ENCODE measurements around the gene AOPEP. TPM values are rescaled to one million over a fixed set of nuclear protein-coding genes. Genes with fewer than 3 reads are reported as not detected.
A peak's percentile ranks its signal among the peaks of the same experiment; 100 is the strongest.

AOPEP gene
- total RNA-seq, 6 donors from 2014 or later = 55.4 to 410 (median 111) TPM

DNA sequence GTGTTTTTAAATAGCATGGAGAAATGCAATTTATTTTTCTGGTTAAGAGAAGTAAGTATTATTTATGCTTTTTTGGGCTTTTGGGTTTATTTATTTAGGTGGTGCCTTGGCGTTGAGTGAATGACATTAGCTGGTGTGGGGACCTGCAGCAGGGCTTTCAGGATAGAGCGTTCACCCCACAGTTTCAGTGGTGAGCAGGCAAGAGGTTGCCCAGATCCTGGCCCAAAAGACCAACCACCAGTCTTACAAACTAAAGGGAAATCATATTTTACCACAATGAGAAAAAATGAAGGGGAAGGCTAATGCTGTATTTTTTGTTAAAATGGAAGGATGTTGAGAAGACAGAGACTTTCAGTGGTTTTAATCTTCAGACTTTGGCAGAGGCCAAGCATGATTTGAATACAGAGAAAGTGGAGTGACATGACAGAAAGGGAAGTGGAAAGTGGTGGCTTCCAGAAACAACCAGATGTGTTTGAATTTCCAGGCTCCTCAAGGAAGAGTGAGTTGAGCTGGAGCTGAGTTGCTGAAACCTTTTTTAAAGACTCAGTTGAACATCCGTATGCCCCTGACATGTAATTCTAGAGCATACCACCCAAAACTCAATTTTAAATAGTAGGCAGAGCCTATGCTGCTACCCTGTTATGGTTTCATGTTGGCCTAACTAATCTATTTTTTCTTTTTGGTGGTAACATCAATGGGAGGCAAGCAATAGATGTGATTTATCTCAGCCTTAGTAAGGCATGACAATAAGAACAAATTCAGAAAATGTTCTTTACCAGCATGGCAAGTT is 94.8 kb downstream of the AOPEP start:
- no peak for ATAC-seq (ENCODE audit: low FRiP score in 2 of 2)
- peaks cover 0 to 3% (median 0%) of the 10 kb centered on the region in 4 donors for H3K36me3 ChIP-seq
- WGBS, 2 donors = 93 to 97% methylated on average over 3 of the region's 3 CpGs
- DNase-seq = no peak
- no peak overlapping the region for H3K4me3 ChIP-seq
- H3K9me3 ChIP-seq = no peaks in the 10 kb centered on the region
- no peaks in the 10 kb centered on the region for H3K27me3 ChIP-seq
- no peak for TF ChIP-seq POLR2A (IDR thresholded peaks at IDR 0.05)
- TF ChIP-seq EP300 (IDR thresholded peaks at IDR 0.05) = no peak
- TF ChIP-seq POLR2AphosphoS5 (IDR thresholded peaks at IDR 0.05) = no peak
- TF ChIP-seq, protein P1, sequence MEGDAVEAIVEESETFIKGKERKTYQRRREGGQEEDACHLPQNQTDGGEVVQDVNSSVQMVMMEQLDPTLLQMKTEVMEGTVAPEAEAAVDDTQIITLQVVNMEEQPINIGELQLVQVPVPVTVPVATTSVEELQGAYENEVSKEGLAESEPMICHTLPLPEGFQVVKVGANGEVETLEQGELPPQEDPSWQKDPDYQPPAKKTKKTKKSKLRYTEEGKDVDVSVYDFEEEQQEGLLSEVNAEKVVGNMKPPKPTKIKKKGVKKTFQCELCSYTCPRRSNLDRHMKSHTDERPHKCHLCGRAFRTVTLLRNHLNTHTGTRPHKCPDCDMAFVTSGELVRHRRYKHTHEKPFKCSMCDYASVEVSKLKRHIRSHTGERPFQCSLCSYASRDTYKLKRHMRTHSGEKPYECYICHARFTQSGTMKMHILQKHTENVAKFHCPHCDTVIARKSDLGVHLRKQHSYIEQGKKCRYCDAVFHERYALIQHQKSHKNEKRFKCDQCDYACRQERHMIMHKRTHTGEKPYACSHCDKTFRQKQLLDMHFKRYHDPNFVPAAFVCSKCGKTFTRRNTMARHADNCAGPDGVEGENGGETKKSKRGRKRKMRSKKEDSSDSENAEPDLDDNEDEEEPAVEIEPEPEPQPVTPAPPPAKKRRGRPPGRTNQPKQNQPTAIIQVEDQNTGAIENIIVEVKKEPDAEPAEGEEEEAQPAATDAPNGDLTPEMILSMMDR (IDR thresholded peaks at IDR 0.05) = no peak
- H3K27ac ChIP-seq = no peak overlapping the region
- H3K4me1 ChIP-seq = peaks cover 3 to 15% (median 7%) of the 10 kb centered on the region in 4 donors

DNA sequence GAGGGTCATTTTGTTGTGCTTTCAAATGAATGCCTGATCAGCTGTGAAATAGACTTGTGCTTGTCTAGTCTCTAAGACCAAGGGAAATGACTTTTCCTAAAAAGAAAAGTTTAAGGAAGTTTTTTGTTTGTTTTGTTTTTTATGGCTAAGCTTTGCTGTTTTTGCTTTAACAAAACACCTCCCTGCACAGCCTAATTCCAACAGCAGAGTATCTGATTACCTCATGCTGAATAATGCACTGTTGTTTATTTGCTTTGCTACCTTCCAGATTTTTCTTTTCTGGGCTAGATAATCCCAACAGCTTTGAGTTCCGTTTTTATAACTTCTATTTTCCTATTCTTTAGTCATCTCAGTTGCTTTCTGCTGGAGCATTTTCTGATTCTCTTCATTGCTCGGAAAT is 95.8 kb downstream of the AOPEP start:
- H3K27me3 ChIP-seq = no peaks in the 10 kb centered on the region
- no peak overlapping the region for H3K4me3 ChIP-seq
- peak overlapping the region in 3 of 4 donors; percentile 2 to 40 (median 24) for H3K27ac ChIP-seq
- H3K9me3 ChIP-seq = no peaks in the 10 kb centered on the region
- DNase-seq = no peak
- TF ChIP-seq, protein P1 (IDR thresholded peaks at IDR 0.05) = no peak
- TF ChIP-seq POLR2A (IDR thresholded peaks at IDR 0.05) (no peak), POLR2AphosphoS5 (IDR thresholded peaks at IDR 0.05) (no peak), EP300 (IDR thresholded peaks at IDR 0.05) (no peak)
- WGBS, 2 donors = 76% methylated on average over 2 of the region's 2 CpGs
- peaks cover 3 to 15% (median 7%) of the 10 kb centered on the region in 4 donors for H3K4me1 ChIP-seq
- ATAC-seq (ENCODE audit: low FRiP score in 2 of 2) = no peak
- peaks cover 0 to 3% (median 0%) of the 10 kb centered on the region in 4 donors for H3K36me3 ChIP-seq

DNA sequence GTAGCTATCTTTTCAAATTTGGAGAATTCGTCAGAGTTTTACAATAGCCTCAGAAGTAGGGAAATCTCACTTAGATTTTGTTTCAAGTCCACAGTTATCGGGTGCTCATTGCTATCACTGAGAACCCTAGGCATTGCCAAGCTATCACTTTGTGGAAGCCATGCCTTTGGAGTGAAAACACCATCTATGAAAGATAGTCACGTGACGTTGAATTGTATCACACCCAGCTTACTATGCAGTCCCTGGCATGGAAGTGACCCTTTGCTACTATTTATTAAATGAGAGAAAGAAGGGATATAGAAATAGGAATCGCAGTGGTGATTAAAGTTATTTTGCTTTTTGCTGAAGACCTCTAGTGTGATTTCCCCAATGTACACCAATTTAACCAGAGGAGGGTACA is 97.2 kb downstream of the AOPEP start:
- Histone ChIP-seq H3K4me3 (no peak overlapping the region), H3K27me3 (no peaks in the 10 kb centered on the region), H3K36me3 (peaks cover 0 to 3% (median 0%) of the 10 kb centered on the region in 4 donors), H3K4me1 (peaks cover 0 to 13% (median 6%) of the 10 kb centered on the region in 4 donors), H3K27ac (no peak overlapping the region), H3K9me3 (no peaks in the 10 kb centered on the region)
- TF ChIP-seq, protein P1 (IDR thresholded peaks at IDR 0.05) = no peak
- no peak for TF ChIP-seq POLR2A (IDR thresholded peaks at IDR 0.05)
- no peak for TF ChIP-seq POLR2AphosphoS5 (IDR thresholded peaks at IDR 0.05)
- no peak for TF ChIP-seq EP300 (IDR thresholded peaks at IDR 0.05)
- DNase-seq (no peak), ATAC-seq (ENCODE audit: low FRiP score in 2 of 2) (no peak)
- WGBS, 2 donors = 97 to 98% methylated on average over 5 of the region's 5 CpGs

DNA sequence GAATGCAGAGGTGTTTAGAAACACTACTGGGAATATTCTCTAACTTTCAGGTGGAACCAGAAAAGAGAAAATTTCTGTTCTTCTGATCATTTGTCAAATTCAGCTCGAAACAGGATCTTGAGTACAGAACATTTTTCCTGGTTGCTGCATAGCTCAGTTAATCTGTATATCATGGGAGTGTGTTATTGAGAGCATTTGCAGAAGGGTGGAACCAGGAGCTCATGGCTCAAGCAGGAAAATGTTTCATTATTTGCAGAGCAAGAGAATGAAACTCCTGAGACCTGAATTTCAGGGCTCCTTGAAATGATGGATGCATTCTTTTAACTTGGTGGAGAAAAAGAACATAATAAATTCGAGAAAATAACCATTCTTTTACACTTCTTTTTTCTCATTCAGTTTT is 97.9 kb downstream of the AOPEP start:
- Histone ChIP-seq H3K9me3 (no peaks in the 10 kb centered on the region), H3K4me3 (no peak overlapping the region), H3K36me3 (peaks cover 0 to 3% (median 0%) of the 10 kb centered on the region in 4 donors), H3K27ac (no peak overlapping the region), H3K4me1 (peaks cover 1 to 9% (median 4%) of the 10 kb centered on the region in 4 donors), H3K27me3 (no peaks in the 10 kb centered on the region)
- 67 to 73% methylated on average over 2 of the region's 2 CpGs for WGBS, 2 donors
- TF ChIP-seq POLR2A (IDR thresholded peaks at IDR 0.05) = no peak
- TF ChIP-seq POLR2AphosphoS5 (IDR thresholded peaks at IDR 0.05) = no peak
- TF ChIP-seq, protein P1 (IDR thresholded peaks at IDR 0.05) = no peak
- TF ChIP-seq EP300 (IDR thresholded peaks at IDR 0.05) = no peak
- no peak for ATAC-seq (ENCODE audit: low FRiP score in 2 of 2)
- no peak for DNase-seq

Data from upper lobe of left lung (tissue), 6 donors.